Measurements from ENCODE around the gene TRIM74.
"Not testable (repeated sequence)": the region's sequence is repeated elsewhere in the genome, so short reads cannot be mapped to it uniquely, and the experiment has no call there.

DNA sequence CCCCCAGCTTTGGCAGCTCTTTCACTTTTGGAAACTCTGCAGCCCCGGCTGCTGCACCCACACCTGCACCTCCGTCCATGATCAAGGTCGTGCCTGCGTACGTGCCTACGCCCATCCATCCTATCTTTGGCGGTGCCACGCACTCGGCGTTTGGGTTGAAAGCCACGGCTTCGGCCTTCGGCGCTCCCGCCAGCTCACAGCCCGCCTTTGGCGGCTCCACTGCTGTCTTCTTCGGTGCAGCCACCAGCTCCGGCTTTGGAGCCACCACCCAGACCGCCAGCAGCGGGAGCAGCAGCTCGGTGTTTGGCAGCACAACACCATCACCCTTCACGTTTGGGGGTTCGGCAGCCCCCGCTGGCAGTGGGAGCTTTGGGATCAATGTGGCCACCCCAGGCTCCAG lies 26.3 kb downstream of the TRIM74 start:
- TF ChIP-seq, protein P1, sequence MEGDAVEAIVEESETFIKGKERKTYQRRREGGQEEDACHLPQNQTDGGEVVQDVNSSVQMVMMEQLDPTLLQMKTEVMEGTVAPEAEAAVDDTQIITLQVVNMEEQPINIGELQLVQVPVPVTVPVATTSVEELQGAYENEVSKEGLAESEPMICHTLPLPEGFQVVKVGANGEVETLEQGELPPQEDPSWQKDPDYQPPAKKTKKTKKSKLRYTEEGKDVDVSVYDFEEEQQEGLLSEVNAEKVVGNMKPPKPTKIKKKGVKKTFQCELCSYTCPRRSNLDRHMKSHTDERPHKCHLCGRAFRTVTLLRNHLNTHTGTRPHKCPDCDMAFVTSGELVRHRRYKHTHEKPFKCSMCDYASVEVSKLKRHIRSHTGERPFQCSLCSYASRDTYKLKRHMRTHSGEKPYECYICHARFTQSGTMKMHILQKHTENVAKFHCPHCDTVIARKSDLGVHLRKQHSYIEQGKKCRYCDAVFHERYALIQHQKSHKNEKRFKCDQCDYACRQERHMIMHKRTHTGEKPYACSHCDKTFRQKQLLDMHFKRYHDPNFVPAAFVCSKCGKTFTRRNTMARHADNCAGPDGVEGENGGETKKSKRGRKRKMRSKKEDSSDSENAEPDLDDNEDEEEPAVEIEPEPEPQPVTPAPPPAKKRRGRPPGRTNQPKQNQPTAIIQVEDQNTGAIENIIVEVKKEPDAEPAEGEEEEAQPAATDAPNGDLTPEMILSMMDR (IDR thresholded peaks at IDR 0.05): not testable (repeated sequence)
- not testable (repeated sequence) for TF ChIP-seq POLR2A (IDR thresholded peaks at IDR 0.05)

Measured in thyroid gland (tissue), 4 donors.